ENCODE results near the gene PDZD7.

Gene PDZD7

GRCh38 chr10:101015582-101015973, 15.4 kb downstream of the PDZD7 start:
- no peak for DNase-seq

GRCh38 chr10:101014966-101015581, 15.9 kb downstream of the PDZD7 start:
- peak; percentile 15 for DNase-seq

GRCh38 chr10:101014230-101014884, 16.6 kb downstream of the PDZD7 start:
- peak; percentile 27 for DNase-seq

GRCh38 chr10:101013365-101013825, 17.5 kb downstream of the PDZD7 start:
- no peak for DNase-seq

- peak; percentile 63 for DNase-seq
These were observed 18.2 kb downstream of the PDZD7 start for GRCh38 chr10:101012525-101013364.

GRCh38 chr10:101011517-101012423, 19.2 kb downstream of the PDZD7 start:
- DNase-seq: no peak

- no peak for DNase-seq
These were observed 20.6 kb downstream of the PDZD7 start for GRCh38 chr10:101010329-101010728.

- DNase-seq: no peak
These were observed 22.0 kb downstream of the PDZD7 start for GRCh38 chr10:101008823-101009423.

- DNase-seq: no peak
These were observed 22.8 kb downstream of the PDZD7 start for GRCh38 chr10:101007915-101008822.

GRCh38 chr10:101007099-101007711, 23.7 kb downstream of the PDZD7 start:
- no peak for DNase-seq

- DNase-seq: no peak
These were observed 24.3 kb downstream of the PDZD7 start for GRCh38 chr10:101006593-101007098.

- no peak for DNase-seq
These were observed 24.9 kb downstream of the PDZD7 start for GRCh38 chr10:101005869-101006567.

- DNase-seq: no peak
These were observed 25.6 kb downstream of the PDZD7 start for GRCh38 chr10:101005361-101005760.

- DNase-seq: no peak
These were observed 27.2 kb downstream of the PDZD7 start for GRCh38 chr10:101003639-101004206.

- no peak for DNase-seq
These were observed 28.5 kb downstream of the PDZD7 start for GRCh38 chr10:101002456-101002855.

GRCh38 chr10:101001659-101002035, 29.3 kb downstream of the PDZD7 start:
- no peak for DNase-seq

- peak; percentile 16 for DNase-seq
These were observed 29.8 kb downstream of the PDZD7 start for GRCh38 chr10:101000915-101001658.

GRCh38 chr10:101000127-101000914, 30.6 kb downstream of the PDZD7 start:
- no peak for DNase-seq
